ENCODE data around the gene ASIC3. TPM values are rescaled to one million over a fixed set of nuclear protein-coding genes. Genes with fewer than 3 reads are reported as not detected.
"Not testable (repeated sequence)": the region's sequence is repeated elsewhere in the genome, so short reads cannot be mapped to it uniquely, and the experiment has no call there.

Gene ASIC3
- polyA plus RNA-seq, 4 donors: 1.8 to 3.0 (median 2.7) TPM

DNA sequence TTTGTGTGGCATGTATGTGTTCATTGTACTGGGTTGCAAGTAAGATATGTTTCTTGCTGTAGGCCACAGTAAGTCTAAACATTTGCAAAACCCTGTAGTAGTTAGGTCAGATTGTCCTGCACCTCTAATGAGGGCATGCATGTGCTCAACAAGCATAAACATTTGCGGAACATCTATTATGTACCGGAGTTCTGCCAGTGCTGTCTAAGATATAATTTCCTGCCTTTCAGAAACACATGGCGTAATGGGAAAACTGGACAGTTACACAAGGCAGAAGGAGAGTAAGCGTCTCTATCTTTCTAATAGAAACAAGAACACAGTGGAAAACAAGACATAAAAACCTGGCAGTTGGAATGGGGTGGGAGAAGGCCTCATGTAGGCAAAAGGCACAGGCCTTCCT is 17.3 kb upstream of the ASIC3 start:
- DNase-seq (ENCODE audit: low read depth in 4 of 4, low spot score in 3 of 4): no peak

DNA sequence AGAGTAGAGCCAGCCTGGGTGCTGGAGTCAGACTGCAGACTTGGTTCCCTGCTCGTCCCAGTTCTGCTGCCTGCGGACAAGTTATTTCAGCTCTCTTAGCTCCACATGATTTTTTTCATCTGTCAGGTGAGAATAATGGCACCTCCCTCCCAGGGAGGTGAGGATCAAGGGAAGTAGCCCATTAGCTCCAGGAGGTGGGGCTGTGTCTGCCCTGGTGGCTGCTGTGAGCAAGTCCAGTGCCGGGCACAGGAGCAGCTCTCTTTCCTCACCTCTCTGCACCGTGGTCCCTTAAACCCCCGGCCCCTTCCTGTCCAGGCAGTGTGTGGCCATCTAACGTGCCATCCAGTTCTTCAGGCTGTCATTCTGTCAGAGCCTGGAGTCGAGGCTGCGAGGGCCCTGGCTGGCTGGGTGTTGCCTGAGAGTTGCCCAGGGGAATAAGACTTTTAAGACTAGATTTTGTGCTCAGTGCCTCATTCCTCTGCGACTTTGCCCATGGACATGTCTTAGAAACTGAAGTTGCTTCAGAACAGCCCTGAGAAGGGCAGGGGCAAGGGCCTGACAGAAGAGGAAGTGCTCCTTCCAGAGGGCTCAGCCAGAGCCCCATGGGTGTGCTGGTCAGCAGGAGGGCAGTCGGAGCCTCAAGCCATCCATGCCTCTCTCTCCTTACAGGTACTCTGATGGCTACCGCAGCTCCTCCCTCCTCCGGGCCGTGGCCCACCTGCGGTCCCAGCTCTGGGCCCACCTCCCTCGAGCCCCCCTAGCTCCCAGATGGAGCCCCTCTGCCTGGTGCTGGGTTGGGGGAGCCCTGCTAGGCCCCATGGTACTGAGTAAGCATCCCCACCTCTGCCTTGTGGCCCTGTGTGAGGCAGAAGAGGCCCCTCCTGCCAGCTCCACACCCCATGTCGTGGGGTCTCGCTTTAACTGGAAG is 15.1 kb upstream of the ASIC3 start:
- DNase-seq (ENCODE audit: low read depth in 4 of 4, low spot score in 3 of 4): no peak

DNA sequence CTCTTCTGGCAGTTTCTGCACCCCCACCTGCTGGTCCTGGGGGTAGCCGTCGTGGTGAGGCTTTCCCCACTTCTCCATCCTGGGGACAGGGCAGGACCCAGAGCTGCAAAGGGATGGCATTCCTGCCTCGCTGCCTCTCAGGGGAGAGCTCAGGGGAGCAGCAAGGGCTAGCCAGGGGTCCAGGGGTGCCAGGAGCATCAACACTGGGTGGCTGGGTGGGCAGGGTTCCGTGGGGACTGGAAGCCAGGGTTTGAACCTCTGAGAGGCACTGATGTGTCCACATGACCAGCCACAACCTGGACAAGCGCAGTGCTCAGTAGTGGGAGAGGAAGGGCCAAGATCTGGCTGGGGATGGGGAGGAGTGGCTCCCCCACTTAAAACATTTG is 14.5 kb upstream of the ASIC3 start:
- no peak for DNase-seq (ENCODE audit: low read depth in 4 of 4, low spot score in 3 of 4)

DNA sequence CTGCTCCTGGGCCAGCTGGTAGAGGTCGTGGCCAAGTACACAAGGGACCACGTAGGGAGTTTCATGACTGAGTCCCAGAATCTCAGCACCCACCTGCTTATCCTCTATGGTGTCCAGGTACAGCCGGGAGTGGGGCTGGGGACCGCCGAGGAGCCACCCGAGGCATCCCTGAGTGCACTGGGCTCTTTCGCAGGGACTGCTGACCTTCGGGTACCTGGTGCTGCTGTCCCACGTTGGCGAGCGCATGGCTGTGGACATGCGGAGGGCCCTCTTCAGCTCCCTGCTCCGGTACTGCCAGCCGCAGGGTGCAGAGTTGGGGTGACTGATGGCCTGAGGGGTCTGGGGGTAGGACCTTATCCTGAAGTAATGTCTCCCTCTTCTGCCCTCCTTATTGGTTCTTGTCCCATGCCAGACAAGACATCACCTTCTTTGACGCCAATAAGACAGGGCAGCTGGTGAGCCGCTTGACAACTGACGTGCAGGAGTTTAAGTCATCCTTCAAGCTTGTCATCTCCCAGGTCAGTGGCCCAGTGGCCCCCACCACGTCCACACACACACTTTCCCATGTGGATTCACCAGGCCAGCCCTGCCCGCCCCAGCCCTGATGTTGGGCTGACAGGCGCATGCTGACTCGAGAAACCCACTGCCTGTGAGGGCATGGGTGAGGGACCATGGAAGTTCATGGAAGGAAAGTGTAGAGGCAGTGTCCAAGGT is 13.9 kb upstream of the ASIC3 start:
- DNase-seq (ENCODE audit: low read depth in 4 of 4, low spot score in 3 of 4): no peak

DNA sequence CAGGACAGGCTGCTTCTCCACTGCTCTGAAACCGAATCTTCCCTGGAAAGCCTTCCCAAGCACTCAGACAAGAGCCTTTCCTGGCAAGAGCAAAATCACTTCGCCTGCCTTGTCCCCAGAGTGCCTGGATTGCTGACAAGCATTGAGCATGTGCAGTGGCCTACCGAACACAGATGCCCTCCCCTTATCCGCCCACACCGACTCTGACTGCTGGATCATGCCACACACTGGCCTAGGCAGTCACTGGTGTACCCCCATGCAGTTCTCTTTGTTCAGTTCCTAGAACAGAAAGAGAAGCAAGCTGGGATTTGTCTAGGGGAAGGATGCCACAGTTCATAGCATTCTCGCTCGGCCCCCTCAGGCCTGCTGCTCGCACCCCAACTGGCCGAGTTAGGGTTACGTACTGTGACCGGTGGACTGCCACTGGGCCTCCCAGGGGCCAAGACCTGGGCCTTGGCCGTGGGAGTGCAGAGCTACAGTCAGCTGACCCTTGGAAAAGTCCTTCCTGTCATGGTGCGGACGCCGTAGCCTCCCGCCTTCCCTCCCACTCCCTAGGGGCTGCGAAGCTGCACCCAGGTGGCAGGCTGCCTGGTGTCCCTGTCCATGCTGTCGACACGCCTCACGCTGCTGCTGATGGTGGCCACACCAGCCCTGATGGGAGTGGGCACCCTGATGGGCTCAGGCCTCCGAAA is 13.2 kb upstream of the ASIC3 start:
- DNase-seq (ENCODE audit: low read depth in 4 of 4, low spot score in 3 of 4): no peak

DNA sequence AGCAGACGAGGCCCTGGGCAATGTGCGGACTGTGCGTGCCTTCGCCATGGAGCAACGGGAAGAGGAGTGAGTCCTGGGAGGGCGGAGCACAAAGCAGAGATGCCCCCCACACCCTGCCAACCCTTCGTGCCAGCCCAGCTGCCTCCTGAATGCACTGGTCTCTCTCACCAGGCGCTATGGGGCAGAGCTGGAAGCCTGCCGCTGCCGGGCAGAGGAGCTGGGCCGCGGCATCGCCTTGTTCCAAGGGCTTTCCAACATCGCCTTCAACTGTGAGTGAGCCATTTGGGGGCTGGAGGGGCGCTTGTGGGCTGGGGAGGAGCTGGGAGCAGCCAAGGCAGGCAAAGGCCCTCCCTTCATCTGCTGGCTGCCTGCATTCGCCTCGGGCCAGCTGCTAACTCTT is 12.4 kb upstream of the ASIC3 start:
- DNase-seq (ENCODE audit: low read depth in 4 of 4, low spot score in 3 of 4): no peak

DNA sequence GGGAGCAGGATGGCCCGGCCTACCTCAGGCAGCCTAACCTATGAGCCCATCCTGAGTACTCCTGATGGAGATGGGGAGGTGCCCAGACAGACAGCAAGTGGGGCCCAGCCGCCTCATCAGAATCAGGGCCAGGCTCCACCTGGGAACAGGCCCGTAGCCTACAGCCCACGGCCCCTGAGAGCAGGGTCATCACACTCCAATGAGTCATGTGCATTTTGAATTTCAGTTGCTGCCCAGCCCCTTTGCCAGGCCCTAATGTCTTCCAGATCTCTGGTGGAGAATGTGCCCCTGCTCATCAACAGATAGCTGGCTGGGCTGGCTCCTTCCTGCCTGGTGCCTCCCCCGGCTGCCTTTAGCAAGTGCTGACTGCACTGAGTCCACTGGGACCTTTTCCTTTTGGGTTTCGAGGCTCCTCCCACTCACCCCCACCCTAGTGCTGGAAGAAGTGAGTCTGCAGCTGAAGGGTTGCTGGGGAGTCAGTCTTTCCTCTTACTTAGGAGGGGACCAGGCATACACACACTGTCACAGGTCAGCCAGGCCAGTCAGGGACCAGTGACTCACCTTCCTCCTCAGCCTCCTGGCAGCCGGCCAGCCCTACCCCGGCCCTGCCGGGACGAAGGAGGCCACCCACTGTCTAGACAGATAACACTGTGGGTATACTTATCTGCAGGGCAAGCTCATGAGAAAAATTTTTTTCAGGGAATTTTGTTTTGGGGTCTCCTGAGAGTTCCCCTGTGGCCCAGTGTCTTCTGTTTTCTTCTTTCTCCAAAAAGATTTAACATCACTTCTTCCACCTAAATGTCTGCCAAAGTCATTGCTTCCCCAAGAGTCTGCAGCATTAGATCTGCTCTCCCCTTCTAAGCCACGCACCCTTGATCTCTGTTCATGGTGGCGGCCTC is 9.1 kb upstream of the ASIC3 start:
- DNase-seq (ENCODE audit: low read depth in 4 of 4, low spot score in 3 of 4): no peak

DNA sequence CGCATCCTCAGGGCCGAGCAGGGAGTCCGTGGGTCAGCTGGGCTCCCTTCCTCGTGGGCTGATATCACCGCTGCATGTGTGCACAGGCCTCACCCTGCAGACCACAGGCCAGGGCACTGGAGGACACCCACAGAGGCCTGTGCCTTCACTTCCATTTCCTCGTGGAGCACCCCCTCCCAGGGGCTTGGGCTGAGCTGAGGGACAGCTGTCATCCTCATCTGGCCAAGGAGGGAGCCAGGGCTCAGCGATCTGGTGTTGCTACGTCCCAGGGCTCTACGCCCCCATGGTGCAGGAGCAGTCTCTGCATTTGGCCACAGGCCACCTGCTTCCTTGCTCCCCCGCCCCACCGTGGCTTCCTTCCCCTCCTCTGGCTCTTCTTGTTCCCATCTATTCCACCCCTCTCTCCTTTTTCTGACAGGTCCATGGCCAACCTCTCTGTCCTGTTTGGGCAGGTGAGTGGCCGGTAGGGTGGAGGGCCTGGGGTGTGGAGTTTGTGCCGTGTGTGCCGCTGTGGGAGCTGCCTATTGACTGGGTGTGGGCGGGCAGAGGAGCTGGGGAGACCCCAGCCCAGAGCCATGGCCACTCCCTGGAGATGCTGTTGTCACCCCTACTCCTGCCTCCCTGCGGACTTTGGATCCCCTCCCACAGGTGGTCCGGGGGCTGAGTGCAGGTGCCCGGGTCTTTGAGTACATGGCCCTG is 8.3 kb upstream of the ASIC3 start:
- DNase-seq (ENCODE audit: low read depth in 4 of 4, low spot score in 3 of 4): no peak

DNA sequence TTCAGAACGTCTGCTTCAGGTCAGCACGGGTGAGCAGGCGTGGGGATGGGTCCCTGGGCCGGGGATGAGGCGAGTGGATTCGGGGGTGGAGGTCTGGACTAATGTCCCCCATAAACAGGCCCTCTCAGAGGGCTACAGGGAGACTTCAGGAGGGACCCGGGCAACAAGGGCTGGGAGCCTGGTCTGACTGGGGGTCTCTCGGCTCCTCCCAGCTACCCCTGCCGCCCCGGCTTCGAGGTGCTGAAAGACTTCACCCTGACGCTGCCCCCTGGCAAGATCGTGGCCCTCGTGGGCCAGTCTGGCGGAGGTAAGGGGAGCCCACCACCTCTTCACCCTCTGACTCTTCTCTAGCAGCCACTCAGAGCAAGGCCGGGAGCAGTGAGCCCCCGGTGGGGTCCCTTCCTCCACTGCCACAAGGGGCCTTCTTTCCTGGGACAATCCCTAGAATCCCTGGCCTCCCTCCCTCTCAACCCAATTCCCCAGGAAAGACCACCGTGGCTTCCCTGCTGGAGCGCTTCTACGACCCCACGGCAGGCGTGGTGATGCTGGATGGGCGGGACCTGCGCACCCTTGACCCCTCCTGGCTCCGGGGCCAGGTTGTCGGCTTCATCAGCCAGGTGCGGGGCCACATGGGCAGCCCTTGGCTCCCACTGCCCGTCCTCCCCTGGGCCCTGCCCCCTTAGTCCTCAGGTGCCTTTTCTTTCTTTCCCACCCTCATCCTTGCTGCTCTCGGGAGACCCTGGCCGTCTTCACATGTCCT is 7.5 kb upstream of the ASIC3 start:
- no peak for DNase-seq (ENCODE audit: low read depth in 4 of 4, low spot score in 3 of 4)

DNA sequence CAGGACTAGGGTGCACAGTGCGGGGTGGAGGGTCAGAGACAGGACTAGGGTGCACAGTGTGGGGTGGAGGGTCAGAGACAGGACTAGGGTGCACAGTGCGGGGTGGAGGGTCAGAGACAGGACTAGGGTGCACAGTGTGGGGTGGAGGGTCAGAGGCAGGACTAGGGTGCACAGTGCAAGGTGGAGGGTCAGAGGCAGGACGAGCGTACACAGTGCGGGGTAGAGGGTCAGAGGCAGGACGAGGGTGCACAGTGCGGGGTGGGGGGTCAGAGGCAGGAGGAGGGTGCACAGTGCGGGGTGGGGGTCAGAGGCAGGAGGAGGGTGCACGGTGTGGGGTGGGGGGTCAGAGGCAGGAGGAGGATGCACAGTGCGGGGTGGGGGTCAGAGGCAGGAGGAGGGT is 4.9 kb upstream of the ASIC3 start:
- DNase-seq (ENCODE audit: low read depth in 4 of 4, low spot score in 3 of 4): not testable (repeated sequence)

DNA sequence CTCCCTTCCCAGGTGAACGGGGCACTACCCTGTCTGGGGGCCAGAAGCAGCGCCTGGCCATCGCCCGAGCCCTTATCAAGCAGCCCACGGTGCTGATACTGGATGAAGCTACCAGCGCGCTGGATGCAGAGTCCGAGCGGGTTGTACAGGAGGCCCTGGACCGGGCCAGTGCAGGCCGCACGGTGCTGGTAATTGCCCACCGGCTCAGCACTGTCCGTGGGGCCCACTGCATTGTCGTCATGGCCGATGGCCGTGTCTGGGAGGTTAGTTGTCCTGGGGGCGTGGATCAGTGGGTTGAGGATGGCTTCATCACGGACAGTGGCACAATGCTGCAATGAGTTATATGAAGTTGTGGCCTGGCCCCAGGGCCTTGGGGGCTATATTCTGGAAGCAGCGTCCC is 4.4 kb upstream of the ASIC3 start:
- DNase-seq (ENCODE audit: low read depth in 4 of 4, low spot score in 3 of 4): no peak

DNA sequence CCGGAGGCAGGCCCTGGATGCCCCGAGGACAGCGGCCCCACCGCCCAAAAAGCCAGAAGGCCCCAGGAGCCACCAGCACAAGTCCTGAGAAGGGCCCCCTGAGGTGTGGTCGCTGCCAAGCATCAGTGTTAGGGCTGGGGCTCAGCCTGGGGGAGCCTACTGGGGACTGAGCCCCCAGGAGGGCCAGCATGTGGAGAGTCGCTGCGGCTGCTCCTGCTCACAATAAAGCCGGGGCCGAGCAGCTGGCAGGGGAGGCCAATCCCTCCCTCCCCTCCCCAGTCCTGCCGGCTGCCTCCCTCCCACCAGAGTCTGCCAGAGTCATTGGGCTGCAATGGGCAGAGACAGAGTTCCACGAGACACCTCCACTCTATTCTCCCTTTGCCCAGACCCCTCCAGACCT is 3.1 kb upstream of the ASIC3 start:
- DNase-seq (ENCODE audit: low read depth in 4 of 4, low spot score in 3 of 4): no peak

DNA sequence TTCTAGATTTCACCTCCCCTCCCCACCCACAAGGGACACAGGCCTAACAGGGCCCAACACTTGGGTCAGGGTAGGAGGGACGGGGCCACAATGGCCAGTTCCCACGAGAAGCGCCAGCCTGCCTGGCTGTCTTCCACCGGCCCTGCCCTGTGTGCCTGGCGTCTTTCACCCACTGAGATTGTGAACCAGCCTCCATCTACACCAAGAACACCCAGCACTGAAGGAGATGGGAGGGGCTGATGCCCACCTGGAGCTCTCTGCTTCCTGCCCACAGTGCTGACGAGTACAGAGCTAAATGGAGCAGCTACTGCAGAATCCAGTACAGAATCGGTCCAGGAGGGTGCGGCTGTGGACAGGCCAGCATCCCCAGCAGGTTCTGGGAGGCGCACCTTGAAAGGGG is 2.4 kb upstream of the ASIC3 start:
- DNase-seq (ENCODE audit: low read depth in 4 of 4, low spot score in 3 of 4): no peak

DNA sequence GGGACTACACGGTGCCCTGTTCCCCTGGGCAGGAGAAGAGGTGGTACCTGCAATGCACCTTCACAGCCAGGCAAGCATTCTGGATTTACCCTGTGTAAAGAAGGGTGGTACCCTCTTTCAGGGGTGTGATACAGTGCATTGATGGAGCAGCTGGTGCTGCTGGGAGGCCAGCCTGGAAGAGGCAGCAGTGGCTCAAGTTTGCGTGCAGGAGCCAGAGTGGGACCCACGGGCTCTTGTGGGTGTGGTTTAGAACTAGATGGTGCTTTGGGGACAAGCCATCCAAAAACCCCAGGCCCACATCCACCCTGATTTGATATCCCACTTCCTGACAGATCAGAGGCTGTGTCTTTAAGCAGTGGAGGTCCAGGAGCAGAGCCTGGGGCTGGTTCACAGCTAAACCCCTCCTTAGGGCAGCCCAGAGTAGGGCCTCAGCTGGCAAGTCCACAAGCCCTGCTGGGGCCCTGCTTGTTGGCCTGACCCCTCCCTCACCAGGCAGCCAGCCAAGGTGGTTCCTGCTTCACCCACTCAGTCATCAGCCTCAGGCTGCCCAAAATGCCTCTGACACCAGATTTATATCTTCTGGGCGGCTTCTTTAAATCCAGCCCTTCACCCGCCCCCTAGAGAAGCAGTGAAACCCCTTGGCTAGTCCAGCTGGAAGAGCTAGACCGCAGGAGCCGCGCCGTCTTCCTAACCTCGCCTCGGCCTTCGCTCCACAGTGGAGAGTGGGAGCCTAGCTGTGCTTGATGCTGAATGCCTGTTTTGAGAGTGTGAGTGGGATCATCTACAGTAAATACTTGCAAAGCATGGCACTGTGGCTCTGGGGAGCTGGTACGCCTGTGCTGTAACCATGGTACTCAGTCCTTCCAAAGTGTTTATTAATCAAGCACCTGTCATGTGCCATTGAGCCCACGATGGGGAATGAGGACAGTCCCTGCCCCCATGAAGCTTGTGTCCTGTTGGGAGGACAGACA is 1.4 kb upstream of the ASIC3 start:
- DNase-seq (ENCODE audit: low read depth in 4 of 4, low spot score in 3 of 4): no peak

DNA sequence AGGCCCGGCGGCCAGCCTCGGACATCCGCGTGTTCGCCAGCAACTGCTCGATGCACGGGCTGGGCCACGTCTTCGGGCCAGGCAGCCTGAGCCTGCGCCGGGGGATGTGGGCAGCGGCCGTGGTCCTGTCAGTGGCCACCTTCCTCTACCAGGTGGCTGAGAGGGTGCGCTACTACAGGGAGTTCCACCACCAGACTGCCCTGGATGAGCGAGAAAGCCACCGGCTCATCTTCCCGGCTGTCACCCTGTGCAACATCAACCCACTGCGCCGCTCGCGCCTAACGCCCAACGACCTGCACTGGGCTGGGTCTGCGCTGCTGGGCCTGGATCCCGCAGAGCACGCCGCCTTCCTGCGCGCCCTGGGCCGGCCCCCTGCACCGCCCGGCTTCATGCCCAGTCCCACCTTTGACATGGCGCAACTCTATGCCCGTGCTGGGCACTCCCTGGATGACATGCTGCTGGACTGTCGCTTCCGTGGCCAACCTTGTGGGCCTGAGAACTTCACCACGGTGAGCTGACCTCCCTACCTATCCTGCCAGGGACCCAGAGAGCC is 656 bp downstream of the ASIC3 start:
- DNase-seq (ENCODE audit: low read depth in 4 of 4, low spot score in 3 of 4): no peak

DNA sequence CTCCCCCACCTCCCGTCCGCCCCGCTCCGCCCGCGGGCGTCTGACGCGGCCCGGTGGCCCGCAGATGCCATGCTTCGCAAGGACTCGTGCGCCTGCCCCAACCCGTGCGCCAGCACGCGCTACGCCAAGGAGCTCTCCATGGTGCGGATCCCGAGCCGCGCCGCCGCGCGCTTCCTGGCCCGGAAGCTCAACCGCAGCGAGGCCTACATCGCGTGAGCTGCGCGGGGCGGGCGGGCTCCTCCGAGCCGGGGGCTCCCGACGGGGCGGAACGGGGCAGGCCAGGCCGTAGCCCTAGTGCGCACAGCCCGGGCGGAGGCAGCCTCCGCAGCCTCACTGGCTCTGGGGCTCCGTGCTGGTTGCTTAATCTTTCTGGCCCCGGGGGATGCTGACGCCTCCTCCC is 2.8 kb downstream of the ASIC3 start:
- DNase-seq (ENCODE audit: low read depth in 4 of 4, low spot score in 3 of 4): peak in 2 of 4 donors; percentile 66 to 68

DNA sequence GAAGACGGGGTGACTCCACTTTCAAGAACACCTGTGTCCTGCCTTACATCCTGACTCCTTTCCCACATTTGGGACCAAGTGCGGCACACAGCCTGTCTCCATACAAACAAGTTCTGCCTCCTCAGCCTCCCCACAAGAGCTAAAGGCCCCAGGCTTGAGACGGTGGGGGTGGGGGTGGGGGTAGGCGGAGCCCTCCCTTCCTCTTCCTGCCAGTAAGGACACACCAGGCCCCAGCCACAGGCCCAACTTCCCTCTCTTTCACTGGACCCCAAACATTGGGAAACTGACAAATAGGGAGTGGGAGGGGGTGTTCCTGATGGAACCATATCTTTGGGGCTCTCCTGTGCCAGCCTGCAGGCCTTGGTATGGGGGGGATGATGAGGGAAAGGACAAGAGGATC is 4.8 kb downstream of the ASIC3 start:
- DNase-seq (ENCODE audit: low read depth in 4 of 4, low spot score in 3 of 4): no peak

DNA sequence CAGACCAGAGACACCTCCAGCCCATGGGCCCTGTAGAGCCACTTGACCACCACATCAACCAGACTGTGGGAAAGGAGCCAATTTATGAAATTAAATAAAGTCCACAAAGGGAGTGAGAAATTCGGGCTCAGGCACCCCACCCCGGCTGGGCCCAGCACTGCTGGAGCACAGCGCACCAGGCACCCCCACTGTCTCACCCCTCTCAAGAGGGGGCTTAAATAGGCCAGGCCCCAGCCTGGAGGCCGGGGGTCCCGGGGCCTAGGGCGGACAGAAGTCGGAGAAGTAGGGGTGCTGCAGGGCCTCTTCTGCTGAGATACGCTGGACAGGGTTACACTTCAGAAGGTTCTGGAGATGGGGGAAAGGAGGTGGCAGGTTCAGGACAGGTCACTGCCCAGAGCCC is 5.4 kb downstream of the ASIC3 start:
- DNase-seq (ENCODE audit: low read depth in 4 of 4, low spot score in 3 of 4): no peak
